ENCODE measurements around the gene GNG4. TPM values are rescaled to one million over a fixed set of nuclear protein-coding genes. Genes with fewer than 3 reads are reported as not detected.

GNG4 gene
- total RNA-seq, 1 donor from 2014 or later, result 0.60 TPM

- no peaks in the 10 kb centered on the region for H3K36me3 Mint-ChIP-seq (ENCODE audit: low read depth)
- H3K4me3 Mint-ChIP-seq (ENCODE audit: unreplicated experiment), result no peak overlapping the region
- no peak overlapping the region for H3K27ac Mint-ChIP-seq (ENCODE audit: unreplicated experiment)
- H3K27me3 Mint-ChIP-seq (ENCODE audit: low read depth), result no peaks in the 10 kb centered on the region
- peaks cover 17% of the 10 kb centered on the region for H3K4me1 Mint-ChIP-seq (ENCODE audit: low read depth)
- TF ChIP-seq CTCF (IDR thresholded peaks at IDR 0.05), result no peak
- no peaks in the 10 kb centered on the region for H3K9me3 Mint-ChIP-seq (ENCODE audit: low read depth)
- DNase-seq (ENCODE audit: low spot score), result no peak
Observed at GRCh38 chr1:235631816-235632215, 17.8 kb downstream of the GNG4 start.

GRCh38 chr1:235628316-235629005 lies 21.1 kb downstream of the GNG4 start:
- Mint-ChIP-seq H3K27me3 (ENCODE audit: low read depth) (peaks cover 2% of the 10 kb centered on the region), H3K4me3 (ENCODE audit: unreplicated experiment) (no peak overlapping the region), H3K4me1 (ENCODE audit: low read depth) (peaks cover 35% of the 10 kb centered on the region), H3K36me3 (ENCODE audit: low read depth) (no peaks in the 10 kb centered on the region), H3K9me3 (ENCODE audit: low read depth) (no peaks in the 10 kb centered on the region), H3K27ac (ENCODE audit: unreplicated experiment) (no peak overlapping the region)
- TF ChIP-seq CTCF (IDR thresholded peaks at IDR 0.05), result no peak
- peak; percentile 57 for DNase-seq (ENCODE audit: low spot score)

GRCh38 chr1:235625831-235626230 lies 23.8 kb downstream of the GNG4 start:
- Mint-ChIP-seq H3K4me1 (ENCODE audit: low read depth) (peaks cover 21% of the 10 kb centered on the region), H3K36me3 (ENCODE audit: low read depth) (no peaks in the 10 kb centered on the region), H3K4me3 (ENCODE audit: unreplicated experiment) (no peak overlapping the region), H3K27me3 (ENCODE audit: low read depth) (peaks cover 2% of the 10 kb centered on the region), H3K27ac (ENCODE audit: unreplicated experiment) (no peak overlapping the region), H3K9me3 (ENCODE audit: low read depth) (no peaks in the 10 kb centered on the region)
- TF ChIP-seq CTCF (IDR thresholded peaks at IDR 0.05), result no peak
- no peak for DNase-seq (ENCODE audit: low spot score)

GRCh38 chr1:235625340-235625739 lies 24.2 kb downstream of the GNG4 start:
- Mint-ChIP-seq H3K27ac (ENCODE audit: unreplicated experiment) (no peak overlapping the region), H3K9me3 (ENCODE audit: low read depth) (no peaks in the 10 kb centered on the region), H3K4me3 (ENCODE audit: unreplicated experiment) (no peak overlapping the region), H3K4me1 (ENCODE audit: low read depth) (peaks cover 21% of the 10 kb centered on the region), H3K36me3 (ENCODE audit: low read depth) (no peaks in the 10 kb centered on the region), H3K27me3 (ENCODE audit: low read depth) (peaks cover 2% of the 10 kb centered on the region)
- no peak for DNase-seq (ENCODE audit: low spot score)
- no peak for TF ChIP-seq CTCF (IDR thresholded peaks at IDR 0.05)

GRCh38 chr1:235624721-235625333 lies 24.8 kb downstream of the GNG4 start:
- Mint-ChIP-seq H3K4me3 (ENCODE audit: unreplicated experiment) (no peak overlapping the region), H3K27ac (ENCODE audit: unreplicated experiment) (no peak overlapping the region), H3K9me3 (ENCODE audit: low read depth) (no peaks in the 10 kb centered on the region), H3K27me3 (ENCODE audit: low read depth) (peaks cover 2% of the 10 kb centered on the region), H3K36me3 (ENCODE audit: low read depth) (no peaks in the 10 kb centered on the region), H3K4me1 (ENCODE audit: low read depth) (peaks cover 21% of the 10 kb centered on the region)
- TF ChIP-seq CTCF (IDR thresholded peaks at IDR 0.05), result no peak
- peak; percentile 20 for DNase-seq (ENCODE audit: low spot score)
